Neural cell (in vitro differentiated cells): Measurements from ENCODE around the gene HERPUD1.

Source experiments
- EP300 ChIP-seq: fragments of 450-650 bp; conservative IDR thresholded peaks from 2 replicates; pipeline ENCODE4 v1.6.1; 2014; ENCODE audit warnings: antibody characterized with exemption, mild to moderate bottlenecking, moderate library complexity; ENCODE audit not compliant: poor library complexity, severe bottlenecking
- MXI1 ChIP-seq: fragments of 450-650 bp; conservative IDR thresholded peaks from 2 replicates; pipeline ENCODE4 v1.6.1; 2014; ENCODE audit warnings: antibody characterized with exemption, mild to moderate bottlenecking; ENCODE audit not compliant: poor library complexity, severe bottlenecking
- POLR2AphosphoS5 ChIP-seq: IDR thresholded peaks from 2 replicates; pipeline ENCODE4 v1.6.1; 2012
- RAD21 ChIP-seq: fragments of 450-650 bp; conservative IDR thresholded peaks from 2 replicates; pipeline ENCODE4 v1.6.1; 2014; ENCODE audit warnings: antibody characterized with exemption, mild to moderate bottlenecking, moderate library complexity
- REST ChIP-seq: IDR thresholded peaks from 2 replicates; pipeline ENCODE4 v1.6.1; 2012; ENCODE audit warnings: borderline replicate concordance
- TAF1 ChIP-seq: IDR thresholded peaks from 2 replicates; pipeline ENCODE4 v1.6.1; 2012; ENCODE audit warnings: low read depth
- TF ChIP-seq, protein P1 (sequence below): fragments of 450-650 bp; IDR thresholded peaks from 2 replicates; pipeline ENCODE4 v1.5.1; 2014; ENCODE audit warnings: antibody characterized with exemption, mild to moderate bottlenecking, moderate library complexity; ENCODE audit not compliant: poor library complexity, severe bottlenecking

DNA sequence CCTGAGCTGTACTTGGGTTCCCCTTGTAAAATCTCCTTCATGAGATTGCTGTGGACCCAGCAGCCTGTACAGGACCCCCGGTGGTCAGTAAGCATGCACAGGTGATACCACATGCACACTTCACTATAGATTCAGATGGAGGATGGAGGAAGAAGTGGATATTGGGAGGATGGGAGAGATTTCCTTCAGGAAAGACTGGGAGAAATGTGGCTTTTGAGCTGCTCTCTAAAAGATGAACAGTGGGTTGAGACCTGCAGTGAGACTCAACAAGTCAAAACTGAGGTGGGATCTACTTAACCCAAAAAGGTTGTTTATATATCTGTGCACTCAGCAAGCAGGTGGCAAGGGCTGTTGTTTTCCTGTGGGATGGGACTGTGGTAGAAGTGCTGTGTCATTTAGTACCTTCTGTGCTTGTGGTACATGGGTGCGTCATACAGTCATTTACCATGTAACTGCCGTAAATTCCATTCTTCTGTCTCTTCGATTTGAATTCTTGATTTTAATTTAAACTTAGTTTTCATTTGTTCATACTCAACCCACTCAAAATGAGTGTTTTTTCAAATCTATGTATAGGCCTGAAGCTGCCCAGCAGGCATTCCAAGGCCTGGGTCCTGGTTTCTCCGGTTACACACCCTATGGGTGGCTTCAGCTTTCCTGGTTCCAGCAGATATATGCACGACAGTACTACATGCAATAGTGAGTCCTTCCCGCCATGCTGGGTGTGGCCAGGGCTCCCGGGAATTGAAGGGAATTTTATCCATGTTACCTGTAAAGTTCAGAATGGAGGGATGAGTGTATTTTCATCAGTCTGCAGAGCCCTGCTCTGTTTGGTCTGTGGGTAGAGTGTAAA, 6.9 kb downstream of the HERPUD1 start:
- TF ChIP-seq TAF1 (no peak), POLR2AphosphoS5 (no peak), EP300 (no peak), MXI1 (no peak), RAD21 (no peak), REST (no peak)
- TF ChIP-seq, protein P1, sequence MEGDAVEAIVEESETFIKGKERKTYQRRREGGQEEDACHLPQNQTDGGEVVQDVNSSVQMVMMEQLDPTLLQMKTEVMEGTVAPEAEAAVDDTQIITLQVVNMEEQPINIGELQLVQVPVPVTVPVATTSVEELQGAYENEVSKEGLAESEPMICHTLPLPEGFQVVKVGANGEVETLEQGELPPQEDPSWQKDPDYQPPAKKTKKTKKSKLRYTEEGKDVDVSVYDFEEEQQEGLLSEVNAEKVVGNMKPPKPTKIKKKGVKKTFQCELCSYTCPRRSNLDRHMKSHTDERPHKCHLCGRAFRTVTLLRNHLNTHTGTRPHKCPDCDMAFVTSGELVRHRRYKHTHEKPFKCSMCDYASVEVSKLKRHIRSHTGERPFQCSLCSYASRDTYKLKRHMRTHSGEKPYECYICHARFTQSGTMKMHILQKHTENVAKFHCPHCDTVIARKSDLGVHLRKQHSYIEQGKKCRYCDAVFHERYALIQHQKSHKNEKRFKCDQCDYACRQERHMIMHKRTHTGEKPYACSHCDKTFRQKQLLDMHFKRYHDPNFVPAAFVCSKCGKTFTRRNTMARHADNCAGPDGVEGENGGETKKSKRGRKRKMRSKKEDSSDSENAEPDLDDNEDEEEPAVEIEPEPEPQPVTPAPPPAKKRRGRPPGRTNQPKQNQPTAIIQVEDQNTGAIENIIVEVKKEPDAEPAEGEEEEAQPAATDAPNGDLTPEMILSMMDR, result no peak
